SKM-1 treated with dmso at 0.1 percent for 144 hours (cell line): Measurements from ENCODE around the gene TM4SF20.

Source experiments
- DNase-seq: peaks from one replicate; lab custom pipeline; 2025; ENCODE audit not compliant: unreplicated experiment; lab: John Stamatoyannopoulos, UW

Gene TM4SF20

GRCh38 chr2:227323818-227324217, 55.3 kb downstream of the TM4SF20 start:
- no peak for DNase-seq

GRCh38 chr2:227322530-227323205, 56.4 kb downstream of the TM4SF20 start:
- no peak for DNase-seq

DNA sequence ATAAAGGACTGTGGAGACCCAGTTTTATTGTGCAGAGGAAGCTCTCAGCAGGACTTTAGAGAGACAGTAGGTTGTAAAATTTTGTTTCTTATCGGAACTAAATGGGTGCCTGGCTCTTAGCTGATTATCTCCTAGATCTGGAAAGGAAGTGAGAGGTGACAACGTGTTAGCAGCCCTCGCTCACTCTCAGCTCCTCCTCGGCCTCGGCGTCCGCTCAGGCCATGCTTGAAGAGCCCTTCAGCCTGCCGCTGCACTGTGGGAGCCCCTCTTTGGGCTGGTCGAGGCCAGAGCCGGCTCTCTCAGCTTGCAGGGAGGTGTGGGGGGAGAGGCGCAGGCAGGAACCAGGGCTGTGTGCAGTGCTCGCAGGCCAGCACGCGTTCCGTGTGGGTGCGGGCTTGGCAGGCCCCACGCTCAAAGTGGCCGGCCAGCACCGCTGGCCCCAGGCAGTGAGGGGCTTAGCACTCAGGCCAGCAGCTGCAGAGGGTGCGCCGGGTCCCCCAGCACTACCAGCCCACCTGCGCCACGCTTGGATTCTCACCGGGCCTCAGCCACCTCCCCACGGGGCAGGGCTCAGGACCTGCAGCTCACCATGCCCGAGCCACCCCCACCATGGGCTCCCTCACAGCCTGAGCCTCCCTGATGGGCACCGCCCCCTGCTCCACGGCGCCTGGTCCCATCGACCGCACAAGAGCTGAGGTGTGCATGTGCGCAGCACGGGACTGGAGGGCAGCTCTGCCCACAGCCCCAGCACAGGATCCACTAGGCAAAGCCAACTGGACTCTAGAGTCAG, 58.6 kb downstream of the TM4SF20 start:
- no peak for DNase-seq

GRCh38 chr2:227317834-227318233, 61.3 kb downstream of the TM4SF20 start:
- no peak for DNase-seq

GRCh38 chr2:227313310-227313709, 65.8 kb downstream of the TM4SF20 start:
- no peak for DNase-seq

DNA sequence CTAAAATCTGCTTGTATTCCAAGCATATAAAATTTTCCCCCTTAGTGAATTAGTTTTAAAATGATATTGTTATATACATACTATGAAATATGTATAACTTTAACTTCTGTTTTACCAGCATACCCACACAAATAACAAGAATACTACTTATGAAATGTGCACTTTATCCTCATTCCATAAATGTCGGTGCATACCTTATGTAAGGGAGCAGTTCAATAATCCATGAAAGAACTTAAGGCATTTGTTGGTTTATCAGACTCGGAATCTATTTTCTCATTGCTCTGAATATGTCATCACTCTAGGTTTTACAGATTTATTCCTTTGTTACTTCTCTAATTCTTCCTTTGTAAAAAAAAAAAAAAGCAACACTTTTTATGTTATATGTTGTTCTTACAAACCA, 66.5 kb downstream of the TM4SF20 start:
- DNase-seq, result no peak
